ENCODE measurements around the gene SLC25A51. TPM values are rescaled to one million over a fixed set of nuclear protein-coding genes. Genes with fewer than 3 reads are reported as not detected.

Gene SLC25A51
- polyA plus RNA-seq, 5 donors: 12.4 to 21.1 (median 16.8) TPM

DNA sequence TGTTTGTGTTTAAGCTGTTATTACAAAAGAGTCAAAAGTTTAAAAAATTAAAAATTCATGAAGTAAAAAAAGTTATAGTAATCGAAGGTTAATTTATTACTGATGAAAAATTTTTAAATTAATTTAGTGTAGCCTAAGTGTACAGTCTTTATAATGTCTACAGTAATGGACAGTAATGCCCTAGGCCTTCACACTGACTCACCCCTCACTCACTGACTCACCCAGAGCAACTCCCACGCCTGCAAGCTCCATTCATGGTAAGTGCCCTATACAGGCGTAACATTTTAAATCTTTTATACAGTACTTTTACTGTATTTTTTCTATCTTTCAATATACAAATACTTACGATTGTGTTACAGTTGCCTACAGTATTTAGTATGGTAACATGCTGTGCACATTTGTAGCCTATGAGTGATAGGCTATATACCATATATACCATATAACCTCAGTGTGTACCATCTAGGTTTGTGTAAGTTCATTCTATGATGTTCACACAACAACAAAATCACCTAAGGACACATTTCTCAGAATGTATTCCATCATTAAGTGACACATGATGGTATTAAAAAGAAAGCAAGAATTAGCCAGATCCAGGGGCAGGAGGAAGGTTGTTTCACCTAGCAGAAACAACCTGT lies 63.2 kb downstream of the SLC25A51 start:
- DNase-seq: no peak

DNA sequence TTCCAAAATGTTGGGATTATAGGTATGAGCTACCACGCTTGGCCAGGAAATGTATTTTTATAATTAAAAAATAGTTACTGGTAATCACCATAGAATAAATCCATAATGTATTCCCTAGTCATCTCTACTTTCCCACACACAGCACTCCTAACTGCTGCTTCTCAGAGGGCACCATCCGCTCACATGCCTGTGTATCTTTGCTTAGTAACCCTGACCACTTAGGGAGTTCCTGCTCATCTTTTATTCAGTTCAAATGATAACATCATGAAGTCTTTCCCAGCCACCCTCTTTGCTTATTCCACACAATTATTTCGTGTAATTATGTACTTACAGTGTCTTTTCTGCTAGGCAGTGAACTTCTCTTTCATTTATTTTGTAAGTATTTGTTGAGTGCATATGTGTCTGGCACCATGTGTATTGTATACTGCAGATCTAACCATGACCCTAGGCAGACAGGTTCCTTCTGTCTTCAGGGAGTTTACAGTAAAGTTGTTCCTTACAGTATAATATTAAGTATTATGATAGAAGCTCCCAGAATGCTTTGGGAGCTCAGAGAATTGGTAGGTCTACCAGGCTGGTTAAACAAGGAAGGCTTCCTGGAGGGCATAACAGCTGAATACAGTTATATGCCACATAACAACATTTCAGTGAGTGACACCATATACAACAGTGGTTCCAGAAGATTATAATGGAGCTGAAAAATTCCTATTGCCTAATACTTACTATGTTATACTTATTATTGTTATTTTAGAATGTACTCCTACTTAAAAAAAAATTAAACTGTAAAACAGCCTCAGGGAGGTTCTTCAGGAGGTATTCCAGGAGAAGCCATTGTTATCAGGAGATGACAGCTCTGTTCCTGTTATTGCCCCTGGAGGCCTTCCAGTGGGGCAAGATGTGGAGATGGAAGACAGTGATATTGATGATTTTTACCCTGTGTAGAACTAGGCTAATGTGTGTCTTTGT lies 64.1 kb downstream of the SLC25A51 start:
- no peak for DNase-seq

Other genes with a start within 250 kb of the SLC25A51 start
- gene TRMT10B, start 150.3 kb downstream of the SLC25A51 start, polyA plus RNA-seq (ENCODE audit: insufficient read depth in 1 of 5, insufficient read length in 5 of 5, low replicate concordance in 1 of 5): 10 to 100 TPM; 20.2 to 27.2 (median 23.8) TPM
- 10 to 100 TPM; 35.5 to 42.1 (median 40.3) TPM for gene EXOSC3, start 119.1 kb downstream of the SLC25A51 start, polyA plus RNA-seq (ENCODE audit: insufficient read depth in 1 of 5, insufficient read length in 5 of 5, low replicate concordance in 1 of 5)
- 10 to 100 TPM; 21.6 to 35.5 (median 32.5) TPM for gene DCAF10, start 103.3 kb downstream of the SLC25A51 start, polyA plus RNA-seq (ENCODE audit: insufficient read depth in 1 of 5, insufficient read length in 5 of 5, low replicate concordance in 1 of 5)
- gene SHB, start 165.1 kb upstream of the SLC25A51 start, polyA plus RNA-seq (ENCODE audit: insufficient read depth in 1 of 5, insufficient read length in 5 of 5, low replicate concordance in 1 of 5): 10 to 100 TPM; 14.6 to 24.9 (median 20.4) TPM

Data from right lung (tissue), 5 donors.